ENCODE data around the gene ABR. TPM values are rescaled to one million over a fixed set of nuclear protein-coding genes. Genes with fewer than 3 reads are reported as not detected.

ABR gene
- total and polyA plus RNA-seq, 2 of the 13 experiments (the other 11 are each of a cell fraction or from before 2014, with no cell fraction given): 12.4 to 40.4 TPM

GRCh38 chr17:980406-981291, 199.1 kb downstream of the ABR start (continued):
- no peak for TF ChIP-seq HNRNPK (IDR thresholded peaks at IDR 0.05; ENCODE audit: low read depth, low read length, poor library complexity, severe bottlenecking)
- no peak for TF ChIP-seq FUBP1 (CRISPR knock-in tag; IDR thresholded peaks at IDR 0.05; ENCODE audit: borderline replicate concordance)
- TF ChIP-seq ZNF768 (CRISPR knock-in tag; IDR thresholded peaks at IDR 0.05): peak; percentile 39; the same call in 1 of the 2 replicates
- TF ChIP-seq ZNF710 (CRISPR knock-in tag; IDR thresholded peaks at IDR 0.05; ENCODE audit: borderline replicate concordance): no peak
- TF ChIP-seq IKZF1 (IDR thresholded peaks at IDR 0.05): no peak
- no peak for TF ChIP-seq CREM (IDR thresholded peaks at IDR 0.05)
- no peak for TF ChIP-seq CREM (CRISPR knock-in tag; IDR thresholded peaks at IDR 0.05)
- 0 out of 2 replicates have a peak, but pooled peaks have one; percentile 36 for TF ChIP-seq SP4 (CRISPR knock-in tag; IDR thresholded peaks at IDR 0.05)
- TF ChIP-seq SOX6 (IDR thresholded peaks at IDR 0.05): no peak
- no peak for TF ChIP-seq SOX6 (CRISPR knock-in tag; IDR thresholded peaks at IDR 0.05)
- TF ChIP-seq ZNF614 (CRISPR knock-in tag; IDR thresholded peaks at IDR 0.05; ENCODE audit: borderline replicate concordance): no peak
- TF ChIP-seq GABPA (IDR thresholded peaks at IDR 0.05; ENCODE audit: low read depth, low read length): no peak
- no peak for TF ChIP-seq GABPA (CRISPR knock-in tag; IDR thresholded peaks at IDR 0.05; ENCODE audit: low read depth)
- TF ChIP-seq CBX2 (IDR thresholded peaks at IDR 0.05; ENCODE audit: low read depth, low read length): no peak
- no peak for TF ChIP-seq CBX2 (CRISPR knock-in tag; IDR thresholded peaks at IDR 0.05; ENCODE audit: low read depth)
- no peak for TF ChIP-seq DRAP1 (CRISPR knock-in tag; IDR thresholded peaks at IDR 0.05)
- no peak for TF ChIP-seq ETV6 (CRISPR knock-in tag; conservative IDR thresholded peaks at IDR 0.05)
- no peak for TF ChIP-seq REST (IDR thresholded peaks at IDR 0.05; ENCODE audit: borderline replicate concordance in 1 of 2, low read depth in 1 of 2, low read length in 2 of 2)
- no peak for TF ChIP-seq ZNF749 (CRISPR knock-in tag; IDR thresholded peaks at IDR 0.05; ENCODE audit: borderline replicate concordance)
- TF ChIP-seq CENPT (CRISPR knock-in tag; IDR thresholded peaks at IDR 0.05; ENCODE audit: low read depth): no peak
- TF ChIP-seq ZNF282 (IDR thresholded peaks at IDR 0.05; ENCODE audit: partially characterized antibody): no peak
- TF ChIP-seq SKI (IDR thresholded peaks at IDR 0.05; ENCODE audit: partially characterized antibody): no peak
- TF ChIP-seq ZNF672 (CRISPR knock-in tag; IDR thresholded peaks at IDR 0.05): no peak
